ENCODE measurements around the gene DDN.

The DDN gene

GRCh38 chr12:49019443-49020324, 20.5 kb upstream of the DDN start:
- DNase-seq (ENCODE audit: low read depth), result peak; percentile 38
- peak; percentile 43 for TF ChIP-seq CTCF (IDR thresholded peaks at IDR 0.05; ENCODE audit: low read length, missing control alignments)
- no peak overlapping the region for H3K4me3 ChIP-seq (replicated peaks; ENCODE audit: low read depth, low read length)

GRCh38 chr12:49019120-49019430, 19.9 kb upstream of the DDN start:
- peak overlapping the region; percentile 98 for H3K4me3 ChIP-seq (replicated peaks; ENCODE audit: low read depth, low read length)
- no peak for DNase-seq (ENCODE audit: low read depth)
- no peak for TF ChIP-seq CTCF (IDR thresholded peaks at IDR 0.05; ENCODE audit: low read length, missing control alignments)

GRCh38 chr12:49018261-49019119, 19.3 kb upstream of the DDN start, which contains the start of gene PRKAG1:
PRKAG1 (minus strand) TSS chr12:49018776; CDS start chr12:49018740, 36 bp downstream.
- TF ChIP-seq CTCF (IDR thresholded peaks at IDR 0.05; ENCODE audit: low read length, missing control alignments), result peak; percentile 42
- peak within 1 kb of the TSS; percentile 98 for H3K4me3 ChIP-seq (replicated peaks; ENCODE audit: low read depth, low read length)
- peak; percentile 98 for DNase-seq (ENCODE audit: low read depth)

- TF ChIP-seq CTCF (IDR thresholded peaks at IDR 0.05; ENCODE audit: low read length, missing control alignments), result no peak
- DNase-seq (ENCODE audit: low read depth), result peak; percentile 63
- peak overlapping the region; percentile 98 for H3K4me3 ChIP-seq (replicated peaks; ENCODE audit: low read depth, low read length)
Observed at GRCh38 chr12:49017891-49018260, 18.7 kb upstream of the DDN start.

GRCh38 chr12:49015196-49015595, 16.0 kb upstream of the DDN start:
- H3K4me3 ChIP-seq (replicated peaks; ENCODE audit: low read depth, low read length), result no peak overlapping the region
- no peak for TF ChIP-seq CTCF (IDR thresholded peaks at IDR 0.05; ENCODE audit: low read length, missing control alignments)
- no peak for DNase-seq (ENCODE audit: low read depth)

GRCh38 chr12:49014547-49014946, 15.4 kb upstream of the DDN start:
- peak; percentile 45 for TF ChIP-seq CTCF (IDR thresholded peaks at IDR 0.05; ENCODE audit: low read length, missing control alignments)
- DNase-seq (ENCODE audit: low read depth), result peak; percentile 61
- H3K4me3 ChIP-seq (replicated peaks; ENCODE audit: low read depth, low read length), result no peak overlapping the region

Data from fibroblast of pulmonary artery (primary cell).